HepG2 (cell line): ENCODE measurements around the gene FAM83D. TPM values are rescaled to one million over a fixed set of nuclear protein-coding genes. Genes with fewer than 3 reads are reported as not detected.
A peak's percentile ranks its signal among the peaks of the same experiment; 100 is the strongest.

Experiments
- ATAC-seq: fragments of 200-7000 bp; cut with Tn5 transposase; 3 replicates; pipeline ENCODE4 v1.9.1; 2020; ENCODE audit warnings: mild to moderate bottlenecking, moderate library complexity
- BruUV-seq: library from RNA; stranded (reverse); fragments of 400-500 nt; replicated peaks from 2 replicates; lab custom pipeline; 2021; lab: Mats Ljungman, UMichigan
- CTCF ChIA-PET: fragments of 300-600 bp; formaldehyde crosslinking; extraction: SDS; loops from one replicate; lab custom pipeline; 2021; ENCODE audit warnings: low total read pairs, inconsistent platforms, low intra/inter-chr PET ratio; lab: Yijun Ruan, JAX
- POLR2A ChIA-PET: fragments of 350-600 bp; sonication (Branson Sonifier 250); formaldehyde crosslinking; loops from one replicate; lab custom pipeline; 2020; ENCODE audit warnings: antibody characterized with exemption, inconsistent platforms; lab: Yijun Ruan, JAX
- DNase-seq: peaks from one replicate; pipeline ENCODE4 v3.0.0-alpha.2; 2015; ENCODE audit warnings: low spot score
- FAIRE-seq: peaks from 3 replicates; lab custom pipeline; 2011; peaks lifted over from hg19 to GRCh38; lab: Jason Lieb, UNC
- H2AFZ ChIP-seq: one replicate; pipeline ENCODE4 v1.6.1; 2011; ENCODE audit warnings: low read length, inconsistent platforms
- H3K27ac ChIP-seq: fragments of 300-600 bp; 3 replicates; pipeline ENCODE4 v1.8.0; 2011; ENCODE audit warnings: mixed run types, mild to moderate bottlenecking, mixed read lengths, low read length, inconsistent platforms; ENCODE audit not compliant: insufficient read depth; ENCODE audit errors: extremely low read length
- H3K27me3 ChIP-seq, 2 experiments: fragments of 200-600 bp in 1 of 2; 2 replicates in 1 of 2; 3 replicates in 1 of 2; pipeline versions ENCODE4 v1.6.0 to v1.8.0; 2011; ENCODE audit warnings: low read length in 2 of 2, mild to moderate bottlenecking in 2 of 2, moderate library complexity in 2 of 2, inconsistent platforms in 1 of 2; ENCODE audit not compliant: insufficient read depth in 2 of 2, control insufficient read depth in 1 of 2
- H3K36me3 ChIP-seq, 2 experiments: fragments of 200-600 bp in 1 of 2; replicated peaks in 1 of 2; 2 replicates in 1 of 2; 3 replicates in 1 of 2; pipeline versions ENCODE4 v1.5.1 to v1.8.0; 2011; ENCODE audit warnings: low read length in 2 of 2, inconsistent platforms in 1 of 2; ENCODE audit not compliant: insufficient read depth in 2 of 2, control insufficient read depth in 1 of 2
- H3K4me1 ChIP-seq: 2 replicates; pipeline ENCODE4 v1.5.1; 2012; ENCODE audit warnings: low read length, inconsistent platforms; ENCODE audit not compliant: insufficient read depth
- H3K4me2 ChIP-seq: 2 replicates; pipeline ENCODE4 v1.6.0; 2011; ENCODE audit warnings: low read depth, low read length, inconsistent platforms
- H3K4me3 ChIP-seq, 3 experiments: fragments of 200-600 bp in 1 of 3; sonication (generic), shearing (Covaris generic) in 1 of 3; replicated peaks in 1 of 3; 2 replicates each; pipeline ENCODE4 v1.5.1; 2011 to 2016; ENCODE audit warnings: low read length in 3 of 3, inconsistent platforms in 2 of 3, low read depth in 2 of 3, mild to moderate bottlenecking in 2 of 3, control low read depth in 1 of 3, mixed read lengths in 1 of 3; ENCODE audit not compliant: insufficient read depth in 1 of 3
- H3K79me2 ChIP-seq: one replicate; pipeline ENCODE4 v1.6.1; 2011; ENCODE audit warnings: low read length, inconsistent platforms; ENCODE audit not compliant: insufficient read depth
- H3K9ac ChIP-seq: 2 replicates; pipeline ENCODE4 v1.6.0; 2011; ENCODE audit warnings: mild to moderate bottlenecking, low read depth, low read length, inconsistent platforms; ENCODE audit not compliant: insufficient read depth
- H3K9me3 ChIP-seq: 2 replicates; pipeline ENCODE4 v1.5.1; 2012; ENCODE audit warnings: mild to moderate bottlenecking, low read length
- H4K20me1 ChIP-seq: 2 replicates; pipeline ENCODE4 v1.6.0; 2011; ENCODE audit warnings: inconsistent platforms, mild to moderate bottlenecking, low read length, moderate library complexity; ENCODE audit not compliant: insufficient read depth
- FOXO4 ChIP-seq: sonication (generic); formaldehyde crosslinking; conservative IDR thresholded peaks from 2 replicates; pipeline ENCODE4 v1.8.1; 2023; ENCODE audit warnings: missing genetic modification reagents
- KDM6A ChIP-seq: IDR thresholded peaks from 2 replicates; pipeline ENCODE4 v1.6.1; 2016; ENCODE audit warnings: low read depth
- MNT ChIP-seq: fragments of 450-650 bp; IDR thresholded peaks from 2 replicates; pipeline ENCODE4 v1.6.1; 2016
- NFAT5 ChIP-seq: sonication (generic); formaldehyde crosslinking; IDR thresholded peaks from 2 replicates; pipeline ENCODE4 v1.4.0; 2020; ENCODE audit warnings: missing genetic modification reagents
- RBM22 ChIP-seq: fragments of 200-400 bp; formaldehyde crosslinking; optimal IDR thresholded peaks from 2 replicates; pipeline ENCODE3; 2017; ENCODE audit warnings: mild to moderate bottlenecking, low read length, moderate library complexity
- SALL1 ChIP-seq: sonication (generic); formaldehyde crosslinking; IDR thresholded peaks from 2 replicates; pipeline ENCODE4 v1.8.0; 2022; ENCODE audit warnings: mild to moderate bottlenecking, missing genetic modification reagents
- SRSF9 ChIP-seq: fragments of 200-400 bp; formaldehyde crosslinking; IDR thresholded peaks from 2 replicates; pipeline ENCODE4 v1.6.1; 2018; ENCODE audit warnings: borderline replicate concordance, mild to moderate bottlenecking, low read depth, low read length; ENCODE audit not compliant: insufficient read depth, poor library complexity, severe bottlenecking
- ZNF17 ChIP-seq: sonication (generic); formaldehyde crosslinking; IDR thresholded peaks from 2 replicates; pipeline ENCODE4 v1.5.0; 2020; ENCODE audit warnings: mild to moderate bottlenecking, missing genetic modification reagents
- ZNF839 ChIP-seq: sonication (generic); formaldehyde crosslinking; IDR thresholded peaks from 2 replicates; pipeline ENCODE4 v1.4.0; 2020; ENCODE audit warnings: missing genetic modification reagents, mild to moderate bottlenecking, borderline replicate concordance
- WGBS: methylation state at CpG from one replicate; pipeline ENCODE4 v1.1.6; 2017; ENCODE audit warnings: low lambda C conversion rate; 5-methylcytosine and 5-hydroxymethylcytosine counted together
- in situ Hi-C: cut with HindIII; loops from 2 replicates; pipeline ENCODE4 v1.10.0; 2017; ENCODE audit warnings: low pct_unique_long_range_greater_than_20kb; ENCODE audit not compliant: extremely low pct_ligation_motif_present
- intact Hi-C: fragments of 100-400 bp; cut with micrococcal nuclease; formaldehyde crosslinking; loops from one replicate; pipeline ENCODE4 v1.10.0; 2022; ENCODE audit not compliant: unreplicated experiment
- polyA plus RNA-seq, 8 experiments: library from polyadenylated mRNA; depleted of rRNA in 3 of 8; stranded (reverse) in 7 of 8; unstranded in 1 of 8; fragments of >200 nt; fragmentation: Illumina TruSeq in 4 of 8; extraction: Trizol in 4 of 8; gene quantifications; 2 replicates each; pipeline versions ENCODE4 v1.2.1 to v1.2.3, GENCODE V29; 2011 to 2016; ENCODE audit warnings: low read depth in 4 of 8, missing spikeins in 1 of 8, mixed read lengths in 1 of 8; ENCODE audit not compliant: insufficient read depth in 1 of 8
- total RNA-seq, 5 experiments: library from RNA; depleted of rRNA; stranded (reverse); fragments of >200 nt; fragmentation: Illumina TruSeq; extraction: Trizol; gene quantifications; 2 replicates each; pipeline ENCODE4 v1.2.3, GENCODE V29; 2016; ENCODE audit warnings: low read depth in 1 of 5

Gene FAM83D
- total and polyA plus RNA-seq, 2 of the 13 experiments (the other 11 are each of a cell fraction or from before 2014, with no cell fraction given): 51.4 to 64.0 TPM

GRCh38 chr20:38941726-38942389 is 15.6 kb downstream of the FAM83D start (continued):
- TF ChIP-seq FOXO4 (CRISPR knock-in tag) (no peak), SALL1 (peak; percentile 35; the same call in 1 of the 2 replicates), MNT (no peak), ZNF839 (CRISPR knock-in tag) (no peak)

- no peak for DNase-seq
- Histone ChIP-seq H3K9me3 (no peaks in the 10 kb centered on the region), H3K27ac (no peak overlapping the region), H3K4me3 (no peak overlapping the region), H3K4me1 (peaks cover 30% of the 10 kb centered on the region), H2AFZ (no peak overlapping the region)
- intact Hi-C loops: no loop called here
- BruUV-seq: no TSS peak
- in situ Hi-C loops: no loop called here
- TF ChIP-seq SRSF9 (no peak), ZNF17 (no peak), KDM6A (no peak), RBM22 (peak; percentile 44), NFAT5 (CRISPR knock-in tag) (no peak)
- TF ChIP-seq, all 625 proteins: peak for 1
- no peak for FAIRE-seq
- H3K79me2 ChIP-seq: peaks cover 23% of the 10 kb centered on the region
- no peak overlapping the region for H3K4me2 ChIP-seq
- no peaks in the 10 kb centered on the region for H4K20me1 ChIP-seq
- H3K27me3 ChIP-seq: no peaks in the 10 kb centered on the region
- no peak for ATAC-seq
- POLR2A ChIA-PET: no interaction called here
- H3K9ac ChIP-seq: no peak overlapping the region
- CTCF ChIA-PET: no interaction called here
- WGBS: 94% methylated on average over 3 of the region's 3 CpGs
- peaks cover 51 to 86% of the 10 kb centered on the region in 2 experiments for H3K36me3 ChIP-seq
Measured at GRCh38 chr20:38945012-38945411, 18.8 kb downstream of the FAM83D start.
